ENCODE measurements around the gene SMARCD2.
"Not testable (repeated sequence)": the region's sequence is repeated elsewhere in the genome, so short reads cannot be mapped to it uniquely, and the experiment has no call there.

The SMARCD2 gene

DNA sequence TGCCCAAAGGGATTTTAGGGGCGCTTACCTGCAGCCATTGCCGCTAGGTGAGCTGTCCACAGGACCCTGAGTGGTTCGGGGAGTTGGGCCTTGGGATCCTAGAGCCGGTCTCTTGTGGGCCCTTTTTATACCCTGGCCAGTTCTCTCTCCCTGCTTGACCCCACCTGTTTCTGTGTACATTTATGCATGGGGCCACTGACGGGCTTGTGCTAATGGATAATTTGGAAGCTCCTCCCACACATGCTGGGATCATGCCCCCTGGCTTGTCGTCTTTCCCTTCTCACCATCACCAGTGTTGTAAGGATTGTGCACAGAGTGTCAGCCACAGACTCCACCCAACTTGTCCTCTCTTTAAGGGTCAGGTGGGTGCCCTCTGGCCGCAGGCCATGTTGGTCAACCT lies 31.1 kb upstream of the SMARCD2 start, which contains the start of gene CSH2:
TSS of gene CSH2 (minus strand) at position 101 of the 400 bp plus-strand sequence. CDS start at position 38, 63 bp downstream.
- H3K4me2 ChIP-seq (ENCODE audit: low read depth, low read length); H3K9me2 ChIP-seq (replicated peaks; ENCODE audit: insufficient read depth, low read length); DNase-seq; H2AFZ ChIP-seq (ENCODE audit: low read length); H3K27me3 ChIP-seq (replicated peaks; ENCODE audit: insufficient read depth, low read length); H3K27ac ChIP-seq (ENCODE audit: low read length); H3K4me1 ChIP-seq (ENCODE audit: low read length); H3K4me3 ChIP-seq (ENCODE audit: low read length); H3K79me2 ChIP-seq (ENCODE audit: low read length); H3F3A ChIP-seq (ENCODE audit: insufficient read depth, low read length); H3K36me3 ChIP-seq (replicated peaks; ENCODE audit: insufficient read depth, low read length); H3K9ac ChIP-seq (ENCODE audit: low read length); H4K20me1 ChIP-seq (ENCODE audit: insufficient read depth, low read length); H3K9me3 ChIP-seq (replicated peaks; ENCODE audit: insufficient read depth, low read length): not testable (repeated sequence)

- not testable (repeated sequence) for H3K9me2 ChIP-seq (replicated peaks; ENCODE audit: insufficient read depth, low read length); H3K4me3 ChIP-seq (ENCODE audit: low read length); H3K27me3 ChIP-seq (replicated peaks; ENCODE audit: insufficient read depth, low read length); DNase-seq; H3K36me3 ChIP-seq (replicated peaks; ENCODE audit: insufficient read depth, low read length); H3K9me3 ChIP-seq (replicated peaks; ENCODE audit: insufficient read depth, low read length); H3K27ac ChIP-seq (ENCODE audit: low read length); H2AFZ ChIP-seq (ENCODE audit: low read length); H3K4me2 ChIP-seq (ENCODE audit: low read depth, low read length); H3K9ac ChIP-seq (ENCODE audit: low read length); H3F3A ChIP-seq (ENCODE audit: insufficient read depth, low read length); H3K4me1 ChIP-seq (ENCODE audit: low read length); H4K20me1 ChIP-seq (ENCODE audit: insufficient read depth, low read length); H3K79me2 ChIP-seq (ENCODE audit: low read length)
Measured at GRCh38 chr17:63871646-63872365, 29.3 kb upstream of the SMARCD2 start.

DNA sequence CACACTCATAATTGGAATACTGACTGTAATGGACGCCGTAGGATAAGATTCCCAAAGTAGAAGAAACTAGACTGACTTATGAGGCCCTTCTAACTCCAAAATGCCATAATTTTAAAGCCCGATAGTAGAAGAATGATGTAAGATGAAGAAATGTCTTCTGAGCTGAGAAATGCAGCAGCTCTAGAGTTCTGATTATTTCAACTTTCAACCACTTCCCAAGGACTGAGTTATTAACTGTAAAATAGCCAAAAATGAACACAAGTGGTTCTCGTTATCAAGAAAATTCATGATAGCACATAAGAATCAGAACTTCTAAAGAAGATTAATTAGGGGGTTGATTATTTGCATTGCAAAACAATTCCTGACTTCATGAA lies 27.8 kb upstream of the SMARCD2 start:
- DNase-seq; H3K4me1 ChIP-seq (ENCODE audit: low read length); H3K36me3 ChIP-seq (replicated peaks; ENCODE audit: insufficient read depth, low read length); H3K27ac ChIP-seq (ENCODE audit: low read length); H3K9me2 ChIP-seq (replicated peaks; ENCODE audit: insufficient read depth, low read length); H3K9ac ChIP-seq (ENCODE audit: low read length); H2AFZ ChIP-seq (ENCODE audit: low read length); H3K4me3 ChIP-seq (ENCODE audit: low read length); H3F3A ChIP-seq (ENCODE audit: insufficient read depth, low read length); H3K27me3 ChIP-seq (replicated peaks; ENCODE audit: insufficient read depth, low read length); H3K4me2 ChIP-seq (ENCODE audit: low read depth, low read length); H4K20me1 ChIP-seq (ENCODE audit: insufficient read depth, low read length); H3K79me2 ChIP-seq (ENCODE audit: low read length); H3K9me3 ChIP-seq (replicated peaks; ENCODE audit: insufficient read depth, low read length): not testable (repeated sequence)

GRCh38 chr17:63869491-63870291 lies 27.2 kb upstream of the SMARCD2 start:
- DNase-seq; H3K4me3 ChIP-seq (ENCODE audit: low read length); H3K36me3 ChIP-seq (replicated peaks; ENCODE audit: insufficient read depth, low read length); H3K4me2 ChIP-seq (ENCODE audit: low read depth, low read length); H3K27me3 ChIP-seq (replicated peaks; ENCODE audit: insufficient read depth, low read length); H3K79me2 ChIP-seq (ENCODE audit: low read length); H4K20me1 ChIP-seq (ENCODE audit: insufficient read depth, low read length); H3K9me3 ChIP-seq (replicated peaks; ENCODE audit: insufficient read depth, low read length); H2AFZ ChIP-seq (ENCODE audit: low read length); H3K9ac ChIP-seq (ENCODE audit: low read length); H3K27ac ChIP-seq (ENCODE audit: low read length); H3K4me1 ChIP-seq (ENCODE audit: low read length); H3F3A ChIP-seq (ENCODE audit: insufficient read depth, low read length); H3K9me2 ChIP-seq (replicated peaks; ENCODE audit: insufficient read depth, low read length): not testable (repeated sequence)
- TF ChIP-seq CTCF (IDR thresholded peaks at IDR 0.05; ENCODE audit: low read length): peak; percentile 14; the same call in 1 of the 2 replicates

DNA sequence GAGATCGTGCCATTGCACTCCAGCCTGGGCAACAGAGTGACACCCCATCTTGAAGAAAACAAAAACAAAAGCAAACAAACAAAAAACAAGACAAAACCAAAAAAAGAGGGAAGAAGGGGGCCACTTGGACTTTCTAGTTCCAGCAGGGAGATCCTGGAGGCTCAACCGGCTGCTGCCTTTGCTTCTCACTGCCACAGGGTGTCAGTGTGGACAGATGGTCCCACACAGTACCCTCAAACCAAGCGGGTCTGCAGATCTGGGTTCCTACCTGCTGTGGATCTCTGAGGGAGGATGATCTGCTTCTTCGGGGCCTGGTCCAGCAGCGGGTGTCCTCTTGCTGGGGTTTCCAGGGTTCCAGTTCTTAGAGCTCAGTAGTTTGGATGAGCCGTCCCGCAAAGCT lies 24.1 kb upstream of the SMARCD2 start:
- H3K4me2 ChIP-seq (ENCODE audit: low read depth, low read length); H3K36me3 ChIP-seq (replicated peaks; ENCODE audit: insufficient read depth, low read length); H3K4me1 ChIP-seq (ENCODE audit: low read length); H3F3A ChIP-seq (ENCODE audit: insufficient read depth, low read length); H3K79me2 ChIP-seq (ENCODE audit: low read length); H3K27me3 ChIP-seq (replicated peaks; ENCODE audit: insufficient read depth, low read length); DNase-seq; H3K9me2 ChIP-seq (replicated peaks; ENCODE audit: insufficient read depth, low read length); H4K20me1 ChIP-seq (ENCODE audit: insufficient read depth, low read length); H3K4me3 ChIP-seq (ENCODE audit: low read length); H3K9ac ChIP-seq (ENCODE audit: low read length); H3K27ac ChIP-seq (ENCODE audit: low read length); H3K9me3 ChIP-seq (replicated peaks; ENCODE audit: insufficient read depth, low read length): not testable (repeated sequence)
- 0 out of 2 replicates have a peak overlapping the region, but pooled peaks have one; percentile 48 for H2AFZ ChIP-seq (ENCODE audit: low read length)
